AG04450 (cell line): ENCODE results near the gene OR6Q1. TPM values are rescaled to one million over a fixed set of nuclear protein-coding genes. Genes with fewer than 3 reads are reported as not detected.

ENCODE experiments used
- CTCF ChIA-PET: fragments of 300-600, 350-600 bp; formaldehyde crosslinking; extraction: SDS; loops from one replicate; lab custom pipeline; 2022; ENCODE audit warnings: antibody characterized with exemption, inconsistent platforms; lab: Charles Lee
- POLR2A ChIA-PET: fragments of 350-600 bp; formaldehyde crosslinking; extraction: SDS; loops from one replicate; lab custom pipeline; 2021; ENCODE audit warnings: antibody characterized with exemption, inconsistent platforms; lab: Yijun Ruan, JAX
- DNase-seq: peaks from one replicate; pipeline ENCODE4 v3.0.0-alpha.2; 2011; ENCODE audit warnings: low read depth, low spot score
- H3K27ac ChIP-seq: one replicate; pipeline ENCODE4 v1.5.1; 2012; ENCODE audit warnings: low read depth, low read length, control low read depth
- H3K27me3 ChIP-seq: one replicate; pipeline ENCODE4 v1.6.0; 2012; ENCODE audit warnings: low read length; ENCODE audit not compliant: control insufficient read depth, insufficient read depth
- H3K4me3 ChIP-seq: 2 replicates; pipeline ENCODE4 v1.5.1; 2011; ENCODE audit warnings: mild to moderate bottlenecking, low read depth, low read length, control low read depth
- H3K9me3 ChIP-seq: 2 replicates; pipeline ENCODE4 v1.5.1; 2012; ENCODE audit warnings: low read length; ENCODE audit not compliant: control insufficient read depth, insufficient read depth
- CTCF ChIP-seq: IDR thresholded peaks from 2 replicates; pipeline ENCODE4 v1.5.1; 2011; ENCODE audit warnings: low read depth, low read length, control low read depth, inconsistent platforms
- polyA plus RNA-seq: library from polyadenylated mRNA; depleted of rRNA; stranded (reverse); fragments of >200 nt; gene quantifications from 2 replicates; pipeline ENCODE4 v1.2.3, GENCODE V29; 2011; rRNA removed
- small RNA-seq: library from RNA; depleted of rRNA; stranded (forward); fragments of <200 nt; gene quantifications from one replicate; pipeline ENCODE3, GENCODE V24; 2012; ENCODE audit warnings: low read depth; ENCODE audit not compliant: insufficient read length

Gene OR6Q1
- polyA plus RNA-seq, 1 experiment = not detected

DNA sequence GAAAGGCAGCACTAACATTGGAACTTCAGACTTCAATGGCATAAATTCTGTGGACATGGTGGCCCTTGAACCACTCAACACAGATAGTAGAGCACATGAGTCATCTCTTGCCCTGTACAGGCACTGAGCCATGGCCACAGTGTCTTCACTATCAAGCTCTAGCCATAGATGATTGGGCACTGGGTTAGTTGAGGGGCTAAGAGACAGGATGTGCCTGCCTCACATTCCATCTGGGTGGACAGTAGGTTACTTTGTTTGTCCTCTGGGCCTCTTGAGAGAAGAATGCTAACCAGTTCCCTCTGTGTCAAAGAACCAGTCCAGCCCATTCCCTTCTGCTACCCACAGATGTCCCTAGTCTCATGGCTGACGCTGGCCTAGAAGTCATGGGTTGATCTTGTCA lies 39.8 kb downstream of the OR6Q1 start:
- POLR2A ChIA-PET = no interaction called here
- no peak for DNase-seq
- CTCF ChIA-PET = no interaction called here

DNA sequence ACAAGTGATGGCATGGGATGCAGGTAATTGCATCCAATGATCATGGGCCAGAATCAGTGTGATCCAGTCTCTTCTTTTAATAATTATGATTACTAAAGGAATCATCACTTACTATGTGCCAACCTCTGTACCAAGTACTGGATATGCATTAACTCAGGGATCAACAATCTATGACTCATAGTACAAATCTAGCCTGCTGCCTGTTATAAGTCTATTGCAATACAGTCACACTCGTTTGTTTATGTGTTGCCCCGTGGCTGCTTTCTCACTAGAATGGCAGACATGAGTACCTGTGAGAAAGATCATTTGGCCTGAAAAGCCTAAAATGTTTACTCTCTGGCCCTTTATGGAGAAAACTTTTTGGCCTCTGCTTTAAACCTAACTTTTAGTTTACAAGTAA lies 45.0 kb downstream of the OR6Q1 start:
- TF ChIP-seq CTCF = no peak
- H3K27ac ChIP-seq = no peak overlapping the region
- H3K9me3 ChIP-seq = no peaks in the 10 kb centered on the region
- H3K4me3 ChIP-seq = no peak overlapping the region
- no peaks in the 10 kb centered on the region for H3K27me3 ChIP-seq
- no peak for DNase-seq
- ChIA-PET CTCF (no interaction called here), POLR2A (interaction anchor here (1.2 kb wide), 1 partner anchor 10 kb away, joined by 3 read pairs; no protein-coding TSS in a partner anchor)

More for the DNA sequence above, 39.8 kb downstream of the OR6Q1 start:
- H3K9me3 ChIP-seq = no peaks in the 10 kb centered on the region
- H3K27me3 ChIP-seq = no peaks in the 10 kb centered on the region
- TF ChIP-seq CTCF = no peak
- H3K27ac ChIP-seq = no peak overlapping the region
- no peak overlapping the region for H3K4me3 ChIP-seq

Small RNA genes within 50 kb of the gene (small RNA-seq; reads per million reads assigned to genes)
- gene RNU6-899P = not detected

Other genes starting within 250 kb of the OR6Q1 start
- gene OR9Q1, start 7.1 kb upstream of the OR6Q1 start, polyA plus RNA-seq = not detected in 2 replicates
- not detected in 2 replicates for gene OR9I1, start 94.6 kb downstream of the OR6Q1 start, polyA plus RNA-seq
- gene OR9Q2, start 158.1 kb downstream of the OR6Q1 start, polyA plus RNA-seq = not detected in 2 replicates
- not detected in 2 replicates for gene OR1S2, start 173.2 kb downstream of the OR6Q1 start, polyA plus RNA-seq
- not detected in 2 replicates for gene OR1S1, start 181.8 kb downstream of the OR6Q1 start, polyA plus RNA-seq
- gene OR10Q1, start 198.0 kb downstream of the OR6Q1 start, polyA plus RNA-seq = 0.12 and 0.17 TPM in 2 replicates
- not detected in 2 replicates for gene OR10W1, start 237.3 kb downstream of the OR6Q1 start, polyA plus RNA-seq